ENCODE data around the gene TGFB1. TPM values are rescaled to one million over a fixed set of nuclear protein-coding genes. Genes with fewer than 3 reads are reported as not detected.

Gene TGFB1
- 15.0 and 15.3 TPM in 2 replicates for total RNA-seq (2022)
- percentile 40 among the genes with signal in this experiment for Bru-seq, nascent RNA
- BruChase-seq, experiment 1, labeled RNA remaining after a 2-hour chase: percentile 44 among the genes with signal in this experiment
- percentile 57 among the genes with signal in this experiment for BruChase-seq, experiment 2, labeled RNA remaining after a 6-hour chase
- long read RNA-seq, transcript TGFB1-201 (7 exons, 2,769 nt): major isoform, 42 of 69 reads
- long read RNA-seq, partial matches to known transcripts: 3 of 69 reads
- long read RNA-seq, other reads (novel, unspliced or antisense): 24 of 69 reads

- peak; percentile 77 to 87 for DNase-seq
- BruUV-seq (replicated peaks): TSS peak; percentile 82
- Histone ChIP-seq H3K9me3 (no peaks in the 10 kb centered on the region), H3K27me3 (replicated peaks; ENCODE audit: control insufficient read depth, insufficient read depth, low read length) (no peaks in the 10 kb centered on the region; the same call in 1 of the 2 replicates), H3K4me3 (ENCODE audit: low read depth, low read length) (peak within 1 kb of the TSS; percentile 73), H3K36me3 (ENCODE audit: control insufficient read depth, insufficient read depth, low read length) (no peaks in the 10 kb centered on the region), H3K4me1 (peaks cover 4% of the 10 kb centered on the region; the same call in 1 of the 2 replicates)
- ChIA-PET POLR2A (interaction anchor here (0.7 to 2.0 kb wide), 2 partner anchors 10 to 12 kb away, joined by 8 to 17 read pairs; partner anchors contain the start of gene B9D2), CTCF (interaction anchor here (0.6 to 2.2 kb wide), 6 partner anchors 10 to 89 kb away, joined by 3 to 31 read pairs (median 4); partner anchors contain the start of genes B9D2 and HNRNPUL1)
- intact Hi-C loops (cut with micrococcal nuclease; ENCODE audit: unreplicated experiment): loop anchor here (1.0 kb wide), 2 partner anchors 10 to 43 kb away; partner anchors contain the start of gene CCDC97
- Mint-ChIP-seq H3K27ac (ENCODE audit: unreplicated experiment) (peak within 1 kb of the TSS; percentile 23), H3K27me3 (ENCODE audit: insufficient read depth, unreplicated experiment) (peaks cover 11% of the 10 kb centered on the region), H3K36me3 (ENCODE audit: insufficient read depth, unreplicated experiment) (peaks cover 16% of the 10 kb centered on the region), H3K4me1 (ENCODE audit: low read depth, unreplicated experiment) (peaks cover 24% of the 10 kb centered on the region), H3K4me3 (ENCODE audit: unreplicated experiment) (peak within 1 kb of the TSS; percentile 83), H3K9me3 (ENCODE audit: unreplicated experiment) (no peaks in the 10 kb centered on the region)
- peak; percentile 96 for TF ChIP-seq CTCF (IDR thresholded peaks at IDR 0.05; ENCODE audit: insufficient read depth in 1 of 2, low read depth in 1 of 2, low read length in 1 of 2, severe bottlenecking in 1 of 2, unreplicated experiment in 1 of 2)
Measured at GRCh38 chr19:41353466-41354342, at the start of gene TGFB1. TGFB1 (minus strand) TSS chr19:41353922; CDS start chr19:41353044, 878 bp downstream.

DNA sequence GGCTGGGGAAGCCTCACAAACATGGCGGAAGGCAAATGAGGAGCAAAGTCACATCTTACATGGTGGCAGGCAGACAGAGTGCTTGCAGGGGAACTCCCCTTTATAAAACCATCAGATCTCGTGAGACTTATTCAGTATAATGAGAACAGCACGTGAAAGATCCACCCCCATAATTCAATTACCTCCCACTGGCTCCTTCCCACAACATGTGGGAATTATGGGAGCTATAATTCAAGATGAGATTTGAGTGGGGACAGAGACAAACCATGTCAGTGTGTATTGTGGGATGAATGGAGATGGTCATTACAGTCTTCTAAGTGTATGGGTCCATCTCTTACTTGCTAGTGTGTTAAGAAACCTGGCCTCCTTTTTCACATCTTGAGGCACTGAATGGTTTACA is 48.3 kb upstream of the TGFB1 start:
- BruUV-seq (replicated peaks): no TSS peak
- Mint-ChIP-seq H3K36me3 (ENCODE audit: insufficient read depth, unreplicated experiment) (peaks cover 10% of the 10 kb centered on the region), H3K27me3 (ENCODE audit: insufficient read depth, unreplicated experiment) (no peaks in the 10 kb centered on the region), H3K9me3 (ENCODE audit: unreplicated experiment) (no peaks in the 10 kb centered on the region), H3K27ac (ENCODE audit: unreplicated experiment) (no peak overlapping the region), H3K4me3 (ENCODE audit: unreplicated experiment) (no peak overlapping the region), H3K4me1 (ENCODE audit: low read depth, unreplicated experiment) (peaks cover 15% of the 10 kb centered on the region)
- Histone ChIP-seq H3K27me3 (replicated peaks; ENCODE audit: control insufficient read depth, insufficient read depth, low read length) (no peaks in the 10 kb centered on the region; the same call in 1 of the 2 replicates), H3K36me3 (ENCODE audit: control insufficient read depth, insufficient read depth, low read length) (no peaks in the 10 kb centered on the region), H3K4me3 (ENCODE audit: low read depth, low read length) (no peak overlapping the region), H3K4me1 (0 out of 2 replicates have a peak, but pooled peaks cover 6% of the 10 kb centered on the region), H3K9me3 (no peaks in the 10 kb centered on the region)
- DNase-seq: no peak
- intact Hi-C loops (cut with micrococcal nuclease; ENCODE audit: unreplicated experiment): no loop called here
- no peak for TF ChIP-seq CTCF (IDR thresholded peaks at IDR 0.05; ENCODE audit: insufficient read depth in 1 of 2, low read depth in 1 of 2, low read length in 1 of 2, severe bottlenecking in 1 of 2, unreplicated experiment in 1 of 2)
- POLR2A ChIA-PET: no interaction called here
- CTCF ChIA-PET: interaction anchor here (0.8 kb wide), 1 partner anchor 47 kb away, joined by 3 read pairs; no protein-coding TSS in a partner anchor

- Histone ChIP-seq H3K4me3 (ENCODE audit: low read depth, low read length) (no peak overlapping the region), H3K36me3 (ENCODE audit: control insufficient read depth, insufficient read depth, low read length) (no peaks in the 10 kb centered on the region), H3K4me1 (0 out of 2 replicates have a peak, but pooled peaks cover 6% of the 10 kb centered on the region), H3K9me3 (no peaks in the 10 kb centered on the region), H3K27me3 (replicated peaks; ENCODE audit: control insufficient read depth, insufficient read depth, low read length) (no peaks in the 10 kb centered on the region; the same call in 1 of the 2 replicates)
- no peak for DNase-seq
- intact Hi-C loops (cut with micrococcal nuclease; ENCODE audit: unreplicated experiment): no loop called here
- peaks cover 15% of the 10 kb centered on the region for H3K4me1 Mint-ChIP-seq (ENCODE audit: low read depth, unreplicated experiment)
- ChIA-PET POLR2A (no interaction called here), CTCF (interaction anchor here (0.8 kb wide), 1 partner anchor 48 kb away, joined by 3 read pairs; no protein-coding TSS in a partner anchor)
- no peak overlapping the region for H3K27ac Mint-ChIP-seq (ENCODE audit: unreplicated experiment)
- no peaks in the 10 kb centered on the region for H3K27me3 Mint-ChIP-seq (ENCODE audit: insufficient read depth, unreplicated experiment)
- H3K36me3 Mint-ChIP-seq (ENCODE audit: insufficient read depth, unreplicated experiment): peaks cover 10% of the 10 kb centered on the region
- no peaks in the 10 kb centered on the region for H3K9me3 Mint-ChIP-seq (ENCODE audit: unreplicated experiment)
- H3K4me3 Mint-ChIP-seq (ENCODE audit: unreplicated experiment): no peak overlapping the region
- no TSS peak for BruUV-seq (replicated peaks)
- no peak for TF ChIP-seq CTCF (IDR thresholded peaks at IDR 0.05; ENCODE audit: insufficient read depth in 1 of 2, low read depth in 1 of 2, low read length in 1 of 2, severe bottlenecking in 1 of 2, unreplicated experiment in 1 of 2)
Measured at GRCh38 chr19:41401483-41401882, 47.8 kb upstream of the TGFB1 start.

Measured in Caco-2 (cell line).